Prostate gland (tissue), 2 donors: ENCODE results near the gene MIPOL1. TPM values are rescaled to one million over a fixed set of nuclear protein-coding genes. Genes with fewer than 3 reads are reported as not detected.

ENCODE experiments used
- DNase-seq: peaks from one replicate; pipeline ENCODE4 v3.0.0-alpha.2; 2019; ENCODE audit warnings: low spot score
- H3K27ac ChIP-seq, 2 donors: fragments of 200-600 bp; sonication (generic); 2 replicates each; pipeline ENCODE4 v1.5.1; 2017 to 2019
- H3K27me3 ChIP-seq: fragments of 200-600 bp; sonication (generic); replicated peaks from 2 replicates; pipeline ENCODE4 v1.5.1; 2019; ENCODE audit not compliant: insufficient read depth
- H3K36me3 ChIP-seq, 2 donors: fragments of 200-600 bp; sonication (generic); 1 replicate in 1 of 2; 2 replicates in 1 of 2; pipeline versions ENCODE4 v1.5.1 to v1.8.1; 2017 to 2019
- H3K4me1 ChIP-seq: fragments of 200-600 bp; sonication (generic); replicated peaks from 2 replicates; pipeline ENCODE4 v1.5.1; 2019
- H3K4me3 ChIP-seq, 2 donors: fragments of 200-600 bp; sonication (generic); 2 replicates each; pipeline ENCODE4 v1.5.1; 2017 to 2019
- H3K9me3 ChIP-seq: fragments of 200-600 bp; sonication (generic); 2 replicates; pipeline ENCODE4 v1.5.1; 2017
- POLR2A ChIP-seq: fragments of 450-650 bp; IDR thresholded peaks from one replicate; pipeline ENCODE4 v1.6.1; 2016; ENCODE audit warnings: antibody characterized with exemption, mild to moderate bottlenecking
- POLR2AphosphoS5 ChIP-seq: sonication (generic); formaldehyde crosslinking; IDR thresholded peaks from one replicate; pipeline ENCODE4 v1.6.1; 2017; ENCODE audit warnings: antibody characterized with exemption
- WGBS: methylation state at CpG from one replicate; pipeline ENCODE4 v1.1.5; 2018; 5-methylcytosine and 5-hydroxymethylcytosine counted together
- intact Hi-C: fragments of 100-400 bp; cut with DNase I; formaldehyde crosslinking; loops from one replicate; pipeline ENCODE4 v1.14.2; 2022
- total RNA-seq, 2 donors: library from RNA; depleted of rRNA; stranded (reverse); fragments of >200 nt; gene quantifications; one replicate each; pipeline ENCODE4 v1.1.0, GENCODE V29; 2016
- TF ChIP-seq, protein P1 (sequence below), 4 experiments: fragments of 200-600 bp in 2 of 4; fragments of 450-650 bp in 2 of 4; sonication (generic) in 2 of 4; IDR thresholded peaks; 1 replicate in 3 of 4; 2 replicates in 1 of 4; pipeline ENCODE4 v1.5.1; 2016 to 2019; ENCODE audit warnings: antibody characterized with exemption in 4 of 4, mild to moderate bottlenecking in 2 of 4, moderate library complexity in 2 of 4

The MIPOL1 gene
- total RNA-seq, 2 donors from 2014 or later = 14.4 to 31.4 TPM

- TF ChIP-seq POLR2A (no peak), POLR2AphosphoS5 (no peak)
- TF ChIP-seq, protein P1, sequence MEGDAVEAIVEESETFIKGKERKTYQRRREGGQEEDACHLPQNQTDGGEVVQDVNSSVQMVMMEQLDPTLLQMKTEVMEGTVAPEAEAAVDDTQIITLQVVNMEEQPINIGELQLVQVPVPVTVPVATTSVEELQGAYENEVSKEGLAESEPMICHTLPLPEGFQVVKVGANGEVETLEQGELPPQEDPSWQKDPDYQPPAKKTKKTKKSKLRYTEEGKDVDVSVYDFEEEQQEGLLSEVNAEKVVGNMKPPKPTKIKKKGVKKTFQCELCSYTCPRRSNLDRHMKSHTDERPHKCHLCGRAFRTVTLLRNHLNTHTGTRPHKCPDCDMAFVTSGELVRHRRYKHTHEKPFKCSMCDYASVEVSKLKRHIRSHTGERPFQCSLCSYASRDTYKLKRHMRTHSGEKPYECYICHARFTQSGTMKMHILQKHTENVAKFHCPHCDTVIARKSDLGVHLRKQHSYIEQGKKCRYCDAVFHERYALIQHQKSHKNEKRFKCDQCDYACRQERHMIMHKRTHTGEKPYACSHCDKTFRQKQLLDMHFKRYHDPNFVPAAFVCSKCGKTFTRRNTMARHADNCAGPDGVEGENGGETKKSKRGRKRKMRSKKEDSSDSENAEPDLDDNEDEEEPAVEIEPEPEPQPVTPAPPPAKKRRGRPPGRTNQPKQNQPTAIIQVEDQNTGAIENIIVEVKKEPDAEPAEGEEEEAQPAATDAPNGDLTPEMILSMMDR (IDR thresholded peaks at IDR 0.05) = no peak
- no peak for DNase-seq
- Histone ChIP-seq H3K4me3 (no peak overlapping the region), H3K27me3 (no peaks in the 10 kb centered on the region), H3K27ac (no peak overlapping the region), H3K36me3 (no peaks in the 10 kb centered on the region), H3K4me1 (no peaks in the 10 kb centered on the region), H3K9me3 (no peaks in the 10 kb centered on the region)
- 100% methylated on average over 1 of the region's 1 CpG for WGBS
- intact Hi-C loops = no loop called here
These were observed 76.9 kb downstream of the MIPOL1 start for GRCh38 chr14:37274652-37275051.

- Histone ChIP-seq H3K27me3 (no peaks in the 10 kb centered on the region), H3K4me1 (no peaks in the 10 kb centered on the region), H3K36me3 (no peaks in the 10 kb centered on the region), H3K27ac (no peak overlapping the region), H3K9me3 (no peaks in the 10 kb centered on the region), H3K4me3 (no peak overlapping the region)
- no peak for TF ChIP-seq POLR2AphosphoS5
- no peak for TF ChIP-seq POLR2A
- TF ChIP-seq, protein P1 (IDR thresholded peaks at IDR 0.05) = no peak
- intact Hi-C loops = no loop called here
- no peak for DNase-seq
These were observed 78.2 kb downstream of the MIPOL1 start for GRCh38 chr14:37275963-37276362.

DNA sequence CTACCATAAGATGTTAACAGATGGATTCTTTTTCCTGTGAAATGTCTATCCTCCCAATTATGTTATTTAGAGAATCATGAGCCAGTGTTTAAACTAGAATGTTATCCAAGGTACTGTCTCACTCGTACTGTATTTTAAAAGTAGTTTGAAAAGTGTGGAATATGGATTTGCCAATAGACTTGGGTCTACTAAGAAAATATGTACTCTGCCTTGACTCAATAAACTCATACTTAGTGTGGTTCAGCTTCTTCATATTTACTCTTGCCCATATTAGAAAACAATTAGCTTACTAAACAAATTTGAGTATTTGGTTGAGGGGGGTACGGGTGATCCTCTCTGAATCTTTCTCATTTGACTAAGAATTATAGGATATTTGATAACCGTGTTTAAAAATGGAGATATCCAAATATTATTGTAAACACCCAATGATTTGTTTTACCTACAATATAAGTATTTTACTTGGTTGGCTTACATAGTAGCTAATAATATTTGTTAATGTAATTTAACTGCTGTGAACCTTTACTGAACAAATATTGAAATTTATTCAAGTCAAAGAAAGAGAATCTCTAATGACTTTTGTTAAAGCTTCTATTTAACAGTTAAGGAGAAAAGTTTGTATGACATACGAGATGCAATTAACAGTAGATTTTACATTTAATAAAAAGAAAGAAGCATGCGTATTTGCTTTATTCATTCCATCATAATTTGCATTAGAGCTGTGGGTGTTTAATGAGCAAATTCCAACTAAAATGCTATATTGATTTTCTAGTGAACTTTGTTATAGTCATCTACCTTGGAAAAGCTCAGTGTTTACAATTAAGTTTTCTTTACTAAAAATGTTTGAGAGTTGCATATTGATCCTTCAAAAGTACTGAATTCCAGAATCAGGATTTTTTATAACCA is 81.2 kb downstream of the MIPOL1 start:
- no peak overlapping the region for H3K27ac ChIP-seq
- H3K36me3 ChIP-seq = no peaks in the 10 kb centered on the region
- 62% methylated on average over 5 of the region's 5 CpGs for WGBS
- no peaks in the 10 kb centered on the region for H3K4me1 ChIP-seq
- H3K4me3 ChIP-seq = no peak overlapping the region
- TF ChIP-seq POLR2AphosphoS5 (no peak), POLR2A (no peak)
- TF ChIP-seq, protein P1 (IDR thresholded peaks at IDR 0.05) = no peak
- DNase-seq = no peak
- H3K9me3 ChIP-seq = no peaks in the 10 kb centered on the region
- intact Hi-C loops = no loop called here
- no peaks in the 10 kb centered on the region for H3K27me3 ChIP-seq

DNA sequence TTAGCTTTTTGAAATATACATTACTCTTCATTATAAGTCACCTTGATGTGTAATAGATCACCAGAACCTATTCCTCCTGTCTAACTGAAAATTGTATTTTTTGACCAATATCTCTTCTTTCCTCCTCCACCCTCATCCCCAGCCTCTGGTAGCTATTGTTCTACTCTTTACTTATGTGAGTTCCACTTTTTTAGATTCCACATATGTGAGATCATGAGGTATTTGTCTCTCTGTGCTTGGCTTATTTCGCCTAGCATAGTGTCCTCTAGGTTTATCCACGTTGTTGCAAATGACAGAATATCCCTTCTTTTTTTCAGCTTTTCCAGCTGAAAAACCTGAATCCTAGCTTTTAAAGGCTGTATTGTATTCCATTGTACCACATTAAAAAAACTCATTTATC is 82.1 kb downstream of the MIPOL1 start:
- Histone ChIP-seq H3K4me1 (no peaks in the 10 kb centered on the region), H3K27me3 (no peaks in the 10 kb centered on the region), H3K36me3 (no peaks in the 10 kb centered on the region), H3K27ac (no peak overlapping the region), H3K4me3 (no peak overlapping the region), H3K9me3 (no peaks in the 10 kb centered on the region)
- intact Hi-C loops = no loop called here
- TF ChIP-seq POLR2AphosphoS5 = no peak
- TF ChIP-seq, protein P1 (IDR thresholded peaks at IDR 0.05) = no peak
- TF ChIP-seq POLR2A = no peak
- no peak for DNase-seq
- 92% methylated on average over 2 of the region's 2 CpGs for WGBS

DNA sequence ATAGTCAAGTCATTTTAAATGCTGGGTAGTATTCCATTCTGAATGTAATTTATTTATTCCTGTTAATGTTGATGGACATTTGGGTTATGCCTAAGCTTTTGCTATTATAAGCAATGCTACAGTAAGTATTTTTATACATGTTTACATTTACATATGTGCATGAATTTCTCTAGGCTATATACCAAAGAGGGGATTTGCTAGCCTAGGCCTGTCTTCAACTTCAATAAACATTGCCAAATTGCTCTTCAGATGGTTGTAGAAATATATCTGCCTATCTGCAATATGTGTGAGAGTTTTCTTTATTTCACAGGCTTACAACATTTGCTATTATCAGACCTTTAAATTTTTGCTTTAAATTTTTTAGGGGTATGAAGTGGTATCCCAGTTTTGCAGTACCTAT is 87.0 kb downstream of the MIPOL1 start:
- no peaks in the 10 kb centered on the region for H3K36me3 ChIP-seq
- no peak overlapping the region for H3K27ac ChIP-seq
- no peaks in the 10 kb centered on the region for H3K27me3 ChIP-seq
- no peaks in the 10 kb centered on the region for H3K4me1 ChIP-seq
- intact Hi-C loops = no loop called here
- TF ChIP-seq POLR2A = no peak
- no peak for TF ChIP-seq POLR2AphosphoS5
- TF ChIP-seq, protein P1 (IDR thresholded peaks at IDR 0.05) = no peak
- no peak for DNase-seq
- H3K9me3 ChIP-seq = no peaks in the 10 kb centered on the region
- H3K4me3 ChIP-seq = no peak overlapping the region
